CD4-positive, alpha-beta T cell treated with Interleukin-21 for 1 hour (primary cell): ENCODE data around the gene OGFOD1.
"Not testable (repeated sequence)": the region's sequence is repeated elsewhere in the genome, so short reads cannot be mapped to it uniquely, and the experiment has no call there.

Source experiments
- DNase-seq: peaks from one replicate; pipeline ENCODE4 v3.0.0-alpha.2; 2020

OGFOD1 gene

DNA sequence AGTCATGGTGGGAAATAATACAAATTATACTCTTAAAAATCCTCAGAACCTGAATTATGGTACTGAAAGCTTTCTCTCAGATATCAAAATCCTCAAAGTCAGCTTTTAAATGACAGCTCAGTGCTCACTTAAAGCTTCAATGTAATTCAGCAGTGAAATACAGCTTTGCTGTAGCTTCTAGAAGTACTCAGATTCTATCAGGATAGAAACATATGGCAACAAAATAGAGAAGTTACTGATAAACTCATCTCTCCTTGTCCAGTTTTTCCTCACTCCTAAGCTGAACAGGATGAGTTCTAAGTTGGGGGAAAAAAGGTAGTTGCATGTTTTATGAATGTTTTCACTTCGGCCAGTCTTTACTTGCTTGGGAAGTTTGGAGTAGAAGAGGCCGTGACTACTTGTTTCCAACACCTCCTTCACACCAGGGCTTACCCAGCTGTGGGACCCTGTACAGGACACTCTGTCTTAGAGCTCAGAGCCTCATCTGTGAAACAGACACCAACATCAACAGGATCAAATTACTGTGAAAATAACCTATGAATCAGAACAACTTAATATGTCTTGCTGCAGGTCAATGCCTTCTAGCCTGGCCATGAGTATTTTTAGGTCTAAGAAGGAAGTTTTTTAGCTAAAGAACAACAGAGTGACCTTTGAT lies 30.2 kb downstream of the OGFOD1 start:
- DNase-seq: no peak

DNA sequence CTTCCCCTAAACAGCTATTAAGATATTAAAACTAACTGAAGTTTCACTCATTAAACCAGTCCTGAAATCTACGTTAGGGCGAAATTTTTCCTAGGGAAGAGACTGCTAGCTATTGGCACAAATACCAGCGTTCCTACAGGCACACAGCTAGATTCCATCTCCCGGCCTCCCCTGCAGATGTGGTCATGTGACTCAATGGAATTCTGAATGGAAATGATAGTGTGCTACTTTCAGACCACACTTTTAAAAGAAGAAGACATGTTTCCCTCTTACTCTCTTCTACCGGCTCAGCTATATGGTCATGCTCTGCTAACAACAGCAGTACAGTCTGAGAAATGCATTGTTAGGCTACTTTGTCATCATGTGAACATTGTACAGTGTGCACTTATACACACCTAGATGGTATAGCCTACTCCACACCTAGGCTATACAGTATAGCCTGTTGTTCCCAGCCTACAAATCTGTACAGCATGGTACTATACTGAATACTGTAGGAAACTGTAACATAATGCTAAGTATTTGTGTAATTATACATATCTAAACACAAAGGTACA lies 31.4 kb downstream of the OGFOD1 start:
- DNase-seq: no peak

DNA sequence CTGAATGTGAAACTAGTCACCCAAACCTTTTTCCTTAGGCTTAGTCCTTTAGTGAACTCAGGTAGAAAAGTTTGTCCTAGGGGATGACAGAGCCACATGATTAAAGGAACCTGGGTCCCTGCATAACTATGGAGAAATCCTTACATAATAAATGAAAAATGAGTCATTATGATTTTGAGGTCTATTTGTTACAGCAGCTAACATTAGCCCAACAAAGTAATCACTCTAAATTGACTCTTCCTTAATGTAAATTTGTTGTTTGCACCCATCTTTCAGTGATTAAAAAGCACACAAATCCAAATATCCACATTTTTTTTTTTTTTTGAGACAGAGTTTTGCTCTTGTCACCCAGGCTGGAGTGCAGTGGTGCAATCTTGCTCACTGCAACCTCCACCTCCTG lies 32.0 kb downstream of the OGFOD1 start:
- DNase-seq: no peak

DNA sequence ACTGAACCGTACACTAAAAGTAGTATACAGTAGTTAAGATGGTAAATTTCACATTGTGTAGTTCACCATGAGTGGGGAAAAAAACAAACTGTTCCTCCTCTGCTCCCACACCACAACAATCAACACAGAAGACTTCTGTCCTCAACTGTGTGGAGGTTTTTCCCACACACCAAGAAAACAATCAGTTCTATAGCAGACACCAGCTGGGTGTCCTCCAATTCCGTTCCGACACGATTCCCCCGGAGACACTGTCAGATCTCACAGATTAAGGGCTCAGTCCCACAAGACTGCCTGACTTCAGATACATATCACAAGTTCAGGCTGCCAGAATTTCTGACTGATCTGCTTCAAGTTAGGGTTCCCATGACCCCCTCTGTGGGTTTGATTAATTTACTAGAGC lies 36.7 kb downstream of the OGFOD1 start:
- DNase-seq: no peak

DNA sequence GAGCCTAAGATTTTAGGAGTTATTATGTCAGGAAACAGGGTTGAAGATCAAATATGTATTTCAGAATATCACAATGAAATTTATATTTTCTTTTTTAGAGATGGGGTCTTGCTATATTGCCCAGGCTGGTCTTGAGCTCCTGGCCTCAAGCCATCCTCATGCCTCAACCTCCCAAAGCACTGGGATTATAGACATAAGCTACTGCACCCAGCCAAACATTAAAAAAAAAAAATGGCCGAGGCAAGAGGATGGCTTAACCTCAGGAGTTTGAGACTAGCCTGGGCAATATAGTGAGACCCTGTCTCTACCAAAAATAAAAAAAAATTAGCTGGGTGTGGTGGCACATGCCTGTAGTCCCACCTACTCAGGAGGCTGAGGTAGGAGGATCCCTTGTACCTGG lies 37.5 kb downstream of the OGFOD1 start:
- not testable (repeated sequence) for DNase-seq

DNA sequence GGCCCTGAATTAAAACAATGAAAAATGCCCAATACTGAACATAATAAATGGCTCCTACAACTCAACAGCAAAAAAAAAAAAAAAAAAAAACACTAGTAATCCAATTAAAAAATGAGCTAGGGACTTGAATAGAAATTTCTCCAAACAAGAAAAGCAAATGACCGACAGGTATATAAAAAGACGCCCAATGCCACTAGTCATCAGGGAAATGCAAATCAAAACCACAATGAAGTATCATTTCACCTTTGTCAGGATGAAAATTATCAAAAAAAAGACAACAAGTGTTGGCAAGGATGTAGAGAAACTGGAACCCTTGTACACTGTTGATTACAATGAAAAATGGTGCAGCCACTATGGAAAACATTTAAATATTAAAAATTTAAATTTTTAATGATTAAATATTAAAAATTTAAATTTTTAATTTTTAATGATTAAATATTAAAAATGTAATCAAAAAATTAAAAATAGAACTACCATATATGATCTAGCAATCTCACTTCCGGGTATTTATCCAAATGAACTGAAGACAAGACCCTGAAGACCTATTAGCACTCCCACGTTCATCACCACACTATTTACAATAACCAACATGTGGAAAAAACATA lies 40.4 kb downstream of the OGFOD1 start:
- no peak for DNase-seq

DNA sequence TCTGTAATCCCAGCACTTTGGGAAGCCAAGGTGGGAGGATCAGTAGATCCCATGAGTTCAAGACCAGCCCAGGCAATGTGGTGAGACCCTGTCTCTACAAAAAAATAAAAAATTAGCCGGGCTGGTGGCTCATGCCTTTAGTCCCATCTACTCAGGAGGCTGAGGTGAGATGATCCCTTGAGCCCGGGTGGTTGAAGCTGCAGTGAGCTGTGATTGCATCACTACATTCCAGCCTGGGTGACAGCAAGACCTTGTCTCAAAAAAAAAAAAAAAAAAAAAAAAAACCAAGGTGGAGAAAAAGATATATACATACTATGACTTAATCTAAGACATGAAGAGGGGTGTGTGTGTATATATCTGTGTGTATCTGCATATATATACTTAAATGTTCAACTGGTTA lies 41.8 kb downstream of the OGFOD1 start:
- no peak for DNase-seq

DNA sequence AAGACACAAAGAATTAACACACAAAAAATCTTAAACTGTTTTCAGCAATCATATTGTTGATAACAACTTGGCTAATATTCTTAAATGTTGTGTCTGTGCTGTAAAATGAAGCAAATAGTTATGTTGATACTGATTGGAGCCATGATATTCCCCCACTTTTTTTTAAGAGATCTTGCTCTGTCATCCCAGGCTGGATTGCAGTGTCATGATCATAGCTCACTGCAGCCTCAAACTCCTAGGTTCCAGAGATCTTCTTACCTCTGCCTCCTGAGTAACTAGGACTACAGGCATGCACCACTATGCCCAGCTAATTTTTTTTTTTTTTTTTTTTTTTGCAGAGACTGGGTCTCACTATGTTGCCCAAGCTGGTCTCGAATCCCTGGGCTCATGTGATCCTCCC lies 42.5 kb downstream of the OGFOD1 start:
- DNase-seq: no peak

DNA sequence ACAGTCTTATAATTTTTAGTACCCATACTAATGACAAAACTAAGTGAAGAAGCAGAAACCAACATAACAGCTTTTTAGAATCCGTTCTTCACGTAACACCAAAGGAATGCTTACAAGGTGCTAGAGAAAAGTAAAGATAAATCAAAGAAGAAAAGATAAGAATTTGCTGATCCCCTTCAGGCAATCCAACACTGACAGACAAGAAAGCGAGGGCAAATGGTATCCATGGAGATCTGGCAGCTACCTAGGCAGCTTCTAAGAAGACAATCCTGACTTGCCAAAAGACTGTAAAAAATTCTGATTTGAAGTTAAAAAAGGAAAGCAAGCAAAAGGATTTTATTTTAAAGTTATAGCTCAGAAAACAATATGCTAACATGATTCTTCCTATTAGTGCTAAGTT lies 53.8 kb downstream of the OGFOD1 start:
- no peak for DNase-seq

DNA sequence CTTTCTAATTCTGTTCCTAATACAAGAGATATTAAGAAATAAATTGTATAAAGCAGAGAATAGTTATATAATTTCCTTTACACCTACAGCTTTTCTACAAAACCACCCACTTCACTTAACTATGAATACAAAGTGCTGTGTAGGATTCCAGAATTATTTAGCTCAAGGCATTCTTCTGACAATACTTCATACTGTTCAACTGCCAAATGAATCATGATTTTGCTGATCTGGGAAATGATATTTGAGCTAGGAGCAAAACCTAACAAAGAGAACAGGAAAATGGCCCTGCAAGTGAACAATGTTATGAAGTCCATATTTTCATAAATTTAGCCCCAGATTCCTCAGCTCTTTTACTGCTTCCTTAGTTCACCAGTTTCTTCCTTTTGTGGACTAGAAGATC lies 55.6 kb downstream of the OGFOD1 start:
- DNase-seq: no peak

DNA sequence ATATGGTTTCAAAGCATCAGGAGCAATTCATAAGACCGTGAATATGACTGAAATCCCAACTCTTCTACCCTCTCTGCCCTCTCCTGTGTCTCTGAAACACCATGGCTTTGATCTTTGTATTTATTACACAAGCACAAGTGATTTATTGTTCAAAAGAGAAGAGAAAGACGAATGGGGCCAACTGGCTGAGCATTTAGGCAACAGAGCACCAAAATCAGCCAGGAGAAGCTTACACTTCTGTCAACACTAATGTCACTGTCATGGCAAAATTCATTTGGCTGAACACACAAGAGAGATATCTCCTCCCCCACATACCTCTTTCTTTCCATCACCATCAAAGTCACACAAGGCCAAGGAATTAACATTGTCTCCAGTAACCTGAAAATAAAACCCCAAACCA lies 59.2 kb downstream of the OGFOD1 start:
- DNase-seq: no peak

DNA sequence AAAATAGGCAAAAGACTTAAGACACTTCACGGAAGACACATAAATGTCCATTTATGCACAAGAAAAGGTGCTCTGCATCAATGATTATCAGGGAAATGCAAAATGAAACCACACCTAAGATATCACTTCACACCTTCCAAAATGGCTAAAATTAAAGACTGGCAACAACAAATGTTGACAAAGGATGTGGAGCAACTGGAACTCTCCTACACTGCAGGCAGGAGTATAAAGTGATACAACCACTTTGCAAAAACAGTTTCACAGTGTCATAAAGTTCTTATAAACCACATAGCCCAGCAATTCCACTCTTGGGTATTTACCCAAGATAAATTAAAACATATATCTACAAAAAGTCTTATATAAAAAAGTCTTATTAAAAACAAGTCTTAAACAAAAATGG lies 60.7 kb downstream of the OGFOD1 start:
- no peak for DNase-seq

DNA sequence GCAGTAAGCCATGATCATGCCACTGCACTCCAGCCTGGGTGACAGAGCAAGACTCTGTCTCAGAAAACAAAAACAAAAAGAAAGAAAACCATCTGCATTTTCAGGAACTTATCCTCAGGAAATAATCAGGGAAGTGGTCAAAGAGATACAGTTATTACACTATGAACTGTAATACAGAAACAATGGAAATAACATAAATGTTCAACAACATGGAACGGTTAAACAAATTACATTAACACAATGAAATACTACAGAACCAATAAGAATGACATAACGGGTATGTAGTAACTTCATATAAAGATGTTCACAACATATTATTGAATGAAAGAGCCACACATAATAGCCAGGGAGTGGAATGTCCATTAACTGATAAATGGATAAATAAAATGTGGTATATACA lies 61.7 kb downstream of the OGFOD1 start:
- no peak for DNase-seq

DNA sequence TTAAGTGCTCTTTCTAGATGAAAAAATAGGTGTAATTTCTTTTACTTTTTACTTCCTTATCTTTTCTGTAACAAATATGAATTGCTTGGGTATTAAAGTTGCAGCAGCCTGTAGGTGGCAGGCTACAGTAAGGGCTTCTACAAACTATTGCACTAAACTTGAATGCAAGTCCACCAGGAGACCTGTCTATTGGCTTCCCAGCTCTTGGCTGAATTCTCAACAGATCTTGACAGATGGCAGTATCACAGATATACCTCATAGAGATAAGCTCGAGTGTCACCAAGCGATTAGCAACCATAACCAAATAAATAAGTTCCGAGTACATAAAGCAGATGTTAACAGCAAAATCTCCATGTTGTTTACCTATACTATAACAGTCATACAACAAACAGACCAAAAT lies 62.6 kb downstream of the OGFOD1 start:
- DNase-seq: peak; percentile 68

DNA sequence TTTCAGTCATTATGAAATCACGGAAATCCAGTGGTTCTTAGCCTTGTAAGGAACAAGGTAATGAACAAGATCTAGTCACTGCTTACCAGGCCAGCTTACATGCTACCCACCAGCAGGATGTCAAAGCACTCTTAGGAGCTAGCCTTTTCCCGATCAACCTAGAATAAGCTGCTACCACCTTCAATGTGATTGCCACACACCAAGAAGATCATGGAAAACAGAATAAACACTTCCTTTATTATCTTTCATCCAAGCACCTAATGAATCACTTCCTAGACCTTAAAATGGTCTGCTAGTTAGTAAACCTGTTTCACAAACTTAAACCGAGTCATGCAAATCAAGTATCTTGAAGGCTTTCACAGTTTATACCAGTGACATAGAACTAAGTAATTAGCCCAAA lies 63.5 kb downstream of the OGFOD1 start:
- no peak for DNase-seq

DNA sequence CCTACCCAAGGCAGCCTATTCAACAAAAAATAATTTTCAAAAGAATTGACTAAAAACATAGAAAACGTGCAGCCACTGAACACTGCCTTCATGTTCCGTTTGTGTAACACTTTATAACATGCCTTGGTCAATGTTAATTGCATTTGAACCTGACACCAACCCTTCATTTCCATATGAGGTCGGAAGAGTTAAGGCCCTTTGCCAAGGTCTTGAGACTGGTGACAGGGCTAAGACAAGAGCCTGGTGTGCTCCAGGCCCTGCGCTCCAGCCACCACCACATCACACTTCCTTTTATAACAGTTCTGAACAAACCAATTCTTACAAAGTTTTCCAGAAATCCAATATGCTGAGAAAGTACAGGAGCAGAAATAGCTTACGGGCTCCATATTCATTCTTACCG lies 64.3 kb downstream of the OGFOD1 start:
- no peak for DNase-seq

DNA sequence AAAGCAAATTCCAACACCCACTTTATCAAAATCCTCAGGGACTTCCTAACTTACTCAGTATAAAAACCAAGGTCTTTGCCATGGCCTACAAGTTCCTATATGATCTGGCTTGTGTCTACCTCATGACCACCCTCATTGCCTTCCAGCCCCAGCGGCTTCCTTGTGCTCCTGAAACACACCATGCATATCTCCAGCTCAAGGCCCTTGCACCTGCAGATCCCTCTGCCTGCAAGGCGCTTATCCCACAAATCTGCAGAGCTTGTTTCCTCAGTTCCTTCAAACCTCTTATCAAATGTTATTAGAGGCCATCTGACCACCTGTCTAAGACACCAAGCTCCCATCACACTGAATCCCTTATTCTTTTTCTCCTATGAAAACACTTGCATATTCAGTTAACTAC lies 65.9 kb downstream of the OGFOD1 start:
- DNase-seq: no peak

DNA sequence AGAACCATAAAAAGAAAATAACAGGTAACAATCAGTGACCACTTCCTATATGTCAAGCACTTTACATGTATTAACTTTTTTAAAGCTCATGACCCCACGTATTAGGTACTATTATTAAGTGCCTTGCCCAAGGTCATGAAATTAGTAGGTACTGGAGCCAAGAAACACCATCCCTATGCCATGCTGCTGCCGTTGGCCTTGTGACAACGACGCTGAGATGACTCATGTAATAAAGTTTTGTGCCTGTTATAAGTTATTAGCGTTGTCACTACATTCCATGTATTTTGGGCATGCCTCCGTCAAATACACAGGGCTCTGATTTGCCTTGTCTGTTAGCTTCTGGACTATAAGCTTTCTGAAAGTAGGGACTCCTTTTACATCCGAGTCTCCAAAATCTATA lies 67.1 kb downstream of the OGFOD1 start:
- no peak for DNase-seq

DNA sequence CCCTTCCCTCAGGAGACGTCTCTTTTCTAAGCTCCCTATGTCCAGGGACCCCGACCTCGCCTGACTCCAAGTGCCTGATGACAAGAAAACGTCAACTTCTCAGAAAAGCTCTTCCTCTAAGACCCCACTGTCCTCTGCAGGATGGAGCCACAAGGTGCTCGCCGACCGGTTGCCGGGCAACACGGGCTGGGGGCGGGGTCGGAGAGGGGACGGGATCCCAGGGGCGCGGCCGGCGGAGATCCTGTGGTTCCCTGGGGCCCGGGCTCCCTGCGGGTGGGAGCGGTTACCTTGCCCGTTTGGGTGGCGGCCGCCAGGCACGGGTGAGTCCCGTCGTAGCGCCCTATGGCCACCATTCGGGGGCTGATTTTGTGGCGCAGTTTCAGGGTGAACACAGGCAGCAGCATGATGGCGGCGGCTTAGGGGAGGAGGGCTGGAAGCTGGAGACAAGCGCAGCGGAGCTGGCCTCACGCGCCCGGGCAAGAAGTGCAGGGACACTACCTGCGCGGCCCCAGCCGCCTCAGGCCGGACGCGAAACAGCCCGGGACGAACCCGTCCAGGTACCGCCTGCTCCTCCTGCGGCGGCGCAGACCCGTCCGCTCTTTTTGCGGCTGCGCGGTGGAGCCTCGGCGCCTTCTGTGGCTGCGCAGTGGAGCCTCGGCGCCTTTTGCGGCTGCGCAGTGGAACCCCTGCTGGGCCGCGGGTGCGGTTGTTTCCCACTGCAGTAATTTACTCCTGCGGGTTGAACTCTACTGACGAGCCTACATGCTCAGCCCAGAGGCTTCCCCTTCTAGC lies 68.3 kb downstream of the OGFOD1 start, which contains the start of gene BBS2:
Gene BBS2, minus strand, starts transcription at position 566 of the 792 bp plus-strand sequence. Its CDS starts 162 bp downstream, at position 404.
- peak; percentile 92 for DNase-seq

DNA sequence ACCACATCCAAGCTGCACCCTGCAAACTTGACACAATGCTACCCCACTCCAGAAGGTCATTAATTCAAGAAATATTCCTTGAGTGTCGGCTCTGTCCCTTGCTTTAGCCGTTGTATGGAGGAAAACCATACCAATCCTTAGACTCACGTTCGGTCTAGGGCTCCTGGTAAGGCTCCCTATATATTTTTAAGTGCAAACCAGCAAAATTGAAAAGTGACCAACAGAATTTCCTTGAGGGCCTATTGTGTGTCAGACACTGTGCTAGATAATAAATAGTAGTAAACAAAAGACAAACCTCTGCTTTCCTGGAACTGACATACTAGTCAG lies 68.9 kb downstream of the OGFOD1 start:
- DNase-seq: peak; percentile 2

DNA sequence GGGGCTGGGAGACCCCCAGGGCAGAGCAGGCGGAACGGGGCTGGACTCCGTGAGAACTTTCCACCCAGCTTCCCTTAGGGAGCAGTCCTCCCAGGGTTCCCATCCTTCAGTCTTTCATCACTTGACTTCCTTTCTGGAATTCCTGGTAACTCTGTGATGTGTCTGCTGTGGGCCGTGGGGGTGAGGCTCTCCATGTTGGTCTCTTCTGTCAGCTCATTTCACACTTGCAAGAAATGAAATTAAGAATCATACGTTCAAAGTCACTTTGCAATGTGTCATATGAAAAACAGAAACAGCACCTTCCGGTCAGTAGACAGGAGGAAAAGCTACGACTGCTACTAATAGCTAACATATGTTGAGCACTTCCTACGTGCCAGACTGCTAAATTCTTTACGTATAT lies 73.9 kb downstream of the OGFOD1 start:
- no peak for DNase-seq
